ENCODE results near the gene MNT.

MNT gene

GRCh38 chr17:2410951-2411350 is 10.1 kb upstream of the MNT start:
- TF ChIP-seq CTCF (IDR thresholded peaks at IDR 0.05; ENCODE audit: extremely low read depth, insufficient read depth, missing control alignments): no peak
- no peak for DNase-seq (ENCODE audit: low spot score)
- in situ Hi-C loops (cut with MboI; ENCODE audit: low pct_unique_long_range_greater_than_20kb, low sequenced_read_pairs, unreplicated experiment): no loop called here

- DNase-seq (ENCODE audit: low spot score): no peak
- in situ Hi-C loops (cut with MboI; ENCODE audit: low pct_unique_long_range_greater_than_20kb, low sequenced_read_pairs, unreplicated experiment): no loop called here
- no peak for TF ChIP-seq CTCF (IDR thresholded peaks at IDR 0.05; ENCODE audit: extremely low read depth, insufficient read depth, missing control alignments)
Measured at GRCh38 chr17:2406903-2407790, 6.3 kb upstream of the MNT start.

GRCh38 chr17:2406271-2406902 is 5.5 kb upstream of the MNT start:
- no peak for DNase-seq (ENCODE audit: low spot score)
- no peak for TF ChIP-seq CTCF (IDR thresholded peaks at IDR 0.05; ENCODE audit: extremely low read depth, insufficient read depth, missing control alignments)
- in situ Hi-C loops (cut with MboI; ENCODE audit: low pct_unique_long_range_greater_than_20kb, low sequenced_read_pairs, unreplicated experiment): no loop called here

- in situ Hi-C loops (cut with MboI; ENCODE audit: low pct_unique_long_range_greater_than_20kb, low sequenced_read_pairs, unreplicated experiment): no loop called here
- no peak for DNase-seq (ENCODE audit: low spot score)
- TF ChIP-seq CTCF (IDR thresholded peaks at IDR 0.05; ENCODE audit: extremely low read depth, insufficient read depth, missing control alignments): no peak
Measured at GRCh38 chr17:2405247-2405926, 4.5 kb upstream of the MNT start.

- in situ Hi-C loops (cut with MboI; ENCODE audit: low pct_unique_long_range_greater_than_20kb, low sequenced_read_pairs, unreplicated experiment): no loop called here
- DNase-seq (ENCODE audit: low spot score): no peak
- no peak for TF ChIP-seq CTCF (IDR thresholded peaks at IDR 0.05; ENCODE audit: extremely low read depth, insufficient read depth, missing control alignments)
Measured at GRCh38 chr17:2403044-2403443, 2.2 kb upstream of the MNT start.

- no peak for TF ChIP-seq CTCF (IDR thresholded peaks at IDR 0.05; ENCODE audit: extremely low read depth, insufficient read depth, missing control alignments)
- DNase-seq (ENCODE audit: low spot score): no peak
- in situ Hi-C loops (cut with MboI; ENCODE audit: low pct_unique_long_range_greater_than_20kb, low sequenced_read_pairs, unreplicated experiment): no loop called here
Measured at GRCh38 chr17:2402544-2402943, 1.7 kb upstream of the MNT start.

Data from GM13977 (cell line).